Lower leg skin (tissue), 4 donors: ENCODE measurements around the gene STRBP. TPM values are rescaled to one million over a fixed set of nuclear protein-coding genes. Genes with fewer than 3 reads are reported as not detected.
"Not testable (repeated sequence)": the region's sequence is repeated elsewhere in the genome, so short reads cannot be mapped to it uniquely, and the experiment has no call there.

Experiments used
- DNase-seq, 2 donors: peaks; one replicate each; pipeline ENCODE4 v3.0.0-alpha.2; 2019; ENCODE audit warnings: low spot score in 2 of 2
- H3K4me3 ChIP-seq: fragments of 200-600 bp; sonication (generic); 2 replicates; pipeline ENCODE4 v1.5.1; 2017; ENCODE audit warnings: mild to moderate bottlenecking, low read depth; ENCODE audit not compliant: poor library complexity, severe bottlenecking
- POLR2A ChIP-seq, 2 donors: fragments of 450-650 bp; IDR thresholded peaks; one replicate each; pipeline ENCODE4 v1.6.1; 2016 to 2017; ENCODE audit warnings: antibody characterized with exemption in 2 of 2, mild to moderate bottlenecking in 1 of 2, moderate library complexity in 1 of 2
- WGBS, 2 donors: methylation state at CpG; one replicate each; pipeline ENCODE4 v1.1.5; 2018; 5-methylcytosine and 5-hydroxymethylcytosine counted together
- intact Hi-C: fragments of 100-400 bp; cut with DNase I; formaldehyde crosslinking; loops from one replicate; pipeline ENCODE4 v1.15.0; 2023; ENCODE audit warnings: low total_unique reads
- total RNA-seq, 4 donors: library from RNA; depleted of rRNA; stranded (reverse); fragments of >200 nt; gene quantifications; one replicate each; pipeline ENCODE4 v1.1.0, GENCODE V29; 2016
- TF ChIP-seq, protein P1 (sequence below), 3 donors: fragments of 450-650 bp; IDR thresholded peaks; one replicate each; pipeline ENCODE4 v1.5.1; 2016; ENCODE audit warnings: antibody characterized with exemption in 3 of 3, mild to moderate bottlenecking in 3 of 3, moderate library complexity in 2 of 3

STRBP gene
- total RNA-seq, 4 donors from 2014 or later = 6.5 to 11.8 (median 8.8) TPM

GRCh38 chr9:123187131-123187530, 81.3 kb downstream of the STRBP start:
- intact Hi-C loops = no loop called here
- DNase-seq = no peak
- H3K4me3 ChIP-seq = no peak overlapping the region
- 95 to 98% methylated on average over 1 of the region's 1 CpG for WGBS, 2 donors
- TF ChIP-seq, protein P1, sequence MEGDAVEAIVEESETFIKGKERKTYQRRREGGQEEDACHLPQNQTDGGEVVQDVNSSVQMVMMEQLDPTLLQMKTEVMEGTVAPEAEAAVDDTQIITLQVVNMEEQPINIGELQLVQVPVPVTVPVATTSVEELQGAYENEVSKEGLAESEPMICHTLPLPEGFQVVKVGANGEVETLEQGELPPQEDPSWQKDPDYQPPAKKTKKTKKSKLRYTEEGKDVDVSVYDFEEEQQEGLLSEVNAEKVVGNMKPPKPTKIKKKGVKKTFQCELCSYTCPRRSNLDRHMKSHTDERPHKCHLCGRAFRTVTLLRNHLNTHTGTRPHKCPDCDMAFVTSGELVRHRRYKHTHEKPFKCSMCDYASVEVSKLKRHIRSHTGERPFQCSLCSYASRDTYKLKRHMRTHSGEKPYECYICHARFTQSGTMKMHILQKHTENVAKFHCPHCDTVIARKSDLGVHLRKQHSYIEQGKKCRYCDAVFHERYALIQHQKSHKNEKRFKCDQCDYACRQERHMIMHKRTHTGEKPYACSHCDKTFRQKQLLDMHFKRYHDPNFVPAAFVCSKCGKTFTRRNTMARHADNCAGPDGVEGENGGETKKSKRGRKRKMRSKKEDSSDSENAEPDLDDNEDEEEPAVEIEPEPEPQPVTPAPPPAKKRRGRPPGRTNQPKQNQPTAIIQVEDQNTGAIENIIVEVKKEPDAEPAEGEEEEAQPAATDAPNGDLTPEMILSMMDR (IDR thresholded peaks at IDR 0.05) = no peak
- no peak for TF ChIP-seq POLR2A (IDR thresholded peaks at IDR 0.05)

DNA sequence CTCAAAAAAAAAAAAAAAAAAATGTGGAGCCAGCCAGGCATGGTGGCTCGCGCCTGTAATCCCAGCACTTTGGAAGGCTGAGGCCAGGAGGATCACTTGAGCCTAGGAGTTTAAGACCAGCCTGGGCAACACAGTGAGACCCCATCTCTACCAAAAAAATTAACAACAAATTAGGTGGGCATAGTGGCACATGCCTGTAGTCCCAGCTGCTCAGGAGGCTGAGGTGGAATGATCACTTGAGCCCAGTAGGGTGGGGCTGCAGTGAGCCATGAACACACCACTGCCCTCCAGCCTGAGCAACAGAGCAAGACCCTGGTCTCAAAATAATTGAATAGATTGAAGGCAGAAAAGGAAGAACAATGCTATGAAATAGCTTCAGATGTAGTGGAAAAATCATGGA, 82.4 kb downstream of the STRBP start:
- H3K4me3 ChIP-seq, intact Hi-C loops, DNase-seq: not testable (repeated sequence)
- 92 to 93% methylated on average over 2 of the region's 2 CpGs for WGBS, 2 donors

- H3K4me3 ChIP-seq = no peak overlapping the region
- no peak for TF ChIP-seq POLR2A (IDR thresholded peaks at IDR 0.05)
- TF ChIP-seq, protein P1 (IDR thresholded peaks at IDR 0.05) = no peak
- no peak for DNase-seq
- intact Hi-C loops = no loop called here
- 91 to 95% methylated on average over 2 of the region's 2 CpGs for WGBS, 2 donors
Observed at GRCh38 chr9:123176949-123177348, 91.4 kb downstream of the STRBP start.

GRCh38 chr9:123175854-123176629, 92.3 kb downstream of the STRBP start:
- TF ChIP-seq POLR2A (IDR thresholded peaks at IDR 0.05) = no peak
- TF ChIP-seq, protein P1 (IDR thresholded peaks at IDR 0.05) = no peak
- no peak for DNase-seq
- WGBS, 2 donors = 64% methylated on average over 4 of the region's 4 CpGs
- no peak overlapping the region for H3K4me3 ChIP-seq
- intact Hi-C loops = no loop called here

GRCh38 chr9:123174887-123175518, 93.4 kb downstream of the STRBP start:
- WGBS, 2 donors = 92 to 95% methylated on average over 1 of the region's 1 CpG
- no peak overlapping the region for H3K4me3 ChIP-seq
- intact Hi-C loops = no loop called here
- TF ChIP-seq, protein P1 (IDR thresholded peaks at IDR 0.05) = no peak
- no peak for TF ChIP-seq POLR2A (IDR thresholded peaks at IDR 0.05)
- no peak for DNase-seq

DNA sequence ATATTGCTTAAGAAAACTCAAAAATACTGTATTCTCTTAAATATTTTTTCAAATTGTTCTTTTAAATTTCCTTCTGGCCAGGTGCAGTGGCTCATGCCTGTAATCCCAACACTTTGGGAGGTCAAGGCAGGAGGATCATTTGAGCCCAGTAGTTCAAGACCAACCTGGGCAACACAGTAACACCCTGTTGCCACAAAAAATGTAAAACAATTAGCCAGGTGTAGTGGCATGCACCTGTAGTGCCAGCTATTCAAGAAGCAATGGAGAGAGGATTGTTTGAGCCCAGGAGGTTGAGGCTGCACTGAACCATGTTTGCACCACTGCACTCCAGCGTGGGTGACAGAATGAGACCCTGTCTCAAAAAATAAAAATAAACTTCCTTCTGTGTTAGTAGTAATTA, 94.3 kb downstream of the STRBP start:
- TF ChIP-seq, protein P1 (IDR thresholded peaks at IDR 0.05) = no peak
- no peak for TF ChIP-seq POLR2A (IDR thresholded peaks at IDR 0.05)
- 83 to 97% methylated on average over 1 of the region's 1 CpG for WGBS, 2 donors
- DNase-seq = no peak
- intact Hi-C loops = no loop called here
- no peak overlapping the region for H3K4me3 ChIP-seq
